Prostate gland (tissue), 2 donors: Measurements from ENCODE around the gene METRNL.

Experiments
- CTCF ChIP-seq, 4 experiments: fragments of 200-600 bp in 2 of 4; fragments of 450-650 bp in 2 of 4; sonication (generic) in 2 of 4; IDR thresholded peaks; 1 replicate in 3 of 4; 2 replicates in 1 of 4; pipeline ENCODE4 v1.5.1; 2016 to 2019; ENCODE audit warnings: antibody characterized with exemption in 4 of 4, mild to moderate bottlenecking in 2 of 4, moderate library complexity in 2 of 4
- POLR2A ChIP-seq: fragments of 450-650 bp; IDR thresholded peaks from one replicate; pipeline ENCODE4 v1.6.1; 2016; ENCODE audit warnings: antibody characterized with exemption, mild to moderate bottlenecking

GRCh38 chr17:83129676-83130075 is 50.3 kb downstream of the METRNL start:
- no peak for TF ChIP-seq CTCF (IDR thresholded peaks at IDR 0.05)
- no peak for TF ChIP-seq POLR2A
